Peyer's patch (tissue), 4 donors: ENCODE results near the gene TAP2.

Source experiments
- CTCF ChIP-seq, 6 experiments: fragments of 450-650 bp in 4 of 6; fragments of 200-600 bp in 2 of 6; sonication (generic) in 1 of 6; IDR thresholded peaks; one replicate each; pipeline ENCODE4 v1.5.1; 2017 to 2019; ENCODE audit warnings: antibody characterized with exemption in 6 of 6, mild to moderate bottlenecking in 3 of 6, moderate library complexity in 1 of 6
- POLR2A ChIP-seq, 2 donors: fragments of 450-650 bp; IDR thresholded peaks; one replicate each; pipeline ENCODE4 v1.5.1; 2017; ENCODE audit warnings: antibody characterized with exemption in 2 of 2, mild to moderate bottlenecking in 2 of 2, moderate library complexity in 2 of 2

GRCh38 chr6:32815996-32816395 is 22.5 kb downstream of the TAP2 start:
- no peak for TF ChIP-seq CTCF (IDR thresholded peaks at IDR 0.05)
- no peak for TF ChIP-seq POLR2A (IDR thresholded peaks at IDR 0.05)
